H4 (cell line): ENCODE results near the gene GOLGB1. TPM values are rescaled to one million over a fixed set of nuclear protein-coding genes. Genes with fewer than 3 reads are reported as not detected.
A peak's percentile ranks its signal among the peaks of the same experiment; 100 is the strongest.
"Not testable (repeated sequence)": the region's sequence is repeated elsewhere in the genome, so short reads cannot be mapped to it uniquely, and the experiment has no call there.

Source experiments
- DNase-seq: peaks from one replicate; pipeline ENCODE4 v3.0.0-alpha.2; 2015; ENCODE audit warnings: low spot score
- total RNA-seq: library from RNA; depleted of rRNA; stranded (reverse); fragments of >200 nt; shearing (Covaris generic); gene quantifications from 2 replicates; pipeline ENCODE4 v1.2.3, GENCODE V29; 2014; rRNA removed

GOLGB1 gene
- 15.0 and 20.0 TPM in 2 replicates for total RNA-seq

- DNase-seq, result peak; percentile 100
Measured at GRCh38 chr3:121749276-121750086, at the start of gene GOLGB1. TSS of gene GOLGB1 (minus strand) at chr3:121749741. CDS start at chr3:121730971, 18,770 bp downstream.

- DNase-seq, result no peak
Measured at GRCh38 chr3:121796970-121797369, 47.4 kb upstream of the GOLGB1 start.

- DNase-seq, result no peak
Measured at GRCh38 chr3:121794264-121794983, 44.9 kb upstream of the GOLGB1 start.

GRCh38 chr3:121793078-121793477, 43.5 kb upstream of the GOLGB1 start:
- no peak for DNase-seq

GRCh38 chr3:121786485-121786884, 36.9 kb upstream of the GOLGB1 start:
- DNase-seq, result no peak

- DNase-seq, result not testable (repeated sequence)
Measured at GRCh38 chr3:121782784-121783183, 33.2 kb upstream of the GOLGB1 start.

GRCh38 chr3:121781611-121782010, 32.1 kb upstream of the GOLGB1 start:
- no peak for DNase-seq

GRCh38 chr3:121775095-121775494, 25.6 kb upstream of the GOLGB1 start:
- DNase-seq, result not testable (repeated sequence)

- no peak for DNase-seq
Measured at GRCh38 chr3:121769246-121769645, 19.7 kb upstream of the GOLGB1 start.

- DNase-seq, result no peak
Measured at GRCh38 chr3:121768452-121768851, 18.9 kb upstream of the GOLGB1 start.

GRCh38 chr3:121759541-121760202, 10.1 kb upstream of the GOLGB1 start:
- no peak for DNase-seq

- no peak for DNase-seq
Measured at GRCh38 chr3:121758727-121759450, 9.3 kb upstream of the GOLGB1 start.

GRCh38 chr3:121757812-121758545, 8.4 kb upstream of the GOLGB1 start:
- DNase-seq, result no peak

GRCh38 chr3:121757087-121757811, 7.7 kb upstream of the GOLGB1 start:
- DNase-seq, result no peak

- no peak for DNase-seq
Measured at GRCh38 chr3:121752772-121753171, 3.2 kb upstream of the GOLGB1 start.

- no peak for DNase-seq
Measured at GRCh38 chr3:121752261-121752660, 2.7 kb upstream of the GOLGB1 start.

- no peak for DNase-seq
Measured at GRCh38 chr3:121750087-121750415, 510 bp upstream of the GOLGB1 start.

GRCh38 chr3:121748680-121749275, 763 bp downstream of the GOLGB1 start:
- DNase-seq, result no peak

GRCh38 chr3:121747976-121748375, 1.6 kb downstream of the GOLGB1 start:
- DNase-seq, result no peak

- not testable (repeated sequence) for DNase-seq
Measured at GRCh38 chr3:121743106-121743505, 6.4 kb downstream of the GOLGB1 start.
